Astrocyte of the spinal cord (primary cell): ENCODE data around the gene CPXM2.
"Not testable (repeated sequence)": the region's sequence is repeated elsewhere in the genome, so short reads cannot be mapped to it uniquely, and the experiment has no call there.

Source experiments
- DNase-seq: peaks from one replicate; pipeline ENCODE4 v3.0.0; 2011; ENCODE audit warnings: low read depth, low spot score
- H3K4me3 ChIP-seq: 2 replicates; pipeline ENCODE4 v1.5.1; 2011; ENCODE audit warnings: low read depth, mild to moderate bottlenecking, low read length, moderate library complexity
- CTCF ChIP-seq: IDR thresholded peaks from 2 replicates; pipeline ENCODE4 v1.5.1; 2012; ENCODE audit warnings: low read depth, mild to moderate bottlenecking, low read length, inconsistent platforms
- in situ Hi-C: cut with HindIII; loops from 2 replicates; pipeline ENCODE4 v1.10.0; 2017; ENCODE audit warnings: low sequenced_read_pairs

The CPXM2 gene

GRCh38 chr10:123742751-123743440, 148.7 kb downstream of the CPXM2 start:
- in situ Hi-C loops = no loop called here
- no peak for TF ChIP-seq CTCF
- no peak overlapping the region for H3K4me3 ChIP-seq
- DNase-seq = no peak

GRCh38 chr10:123741711-123742110, 149.9 kb downstream of the CPXM2 start:
- no peak for TF ChIP-seq CTCF
- DNase-seq = no peak
- H3K4me3 ChIP-seq = no peak overlapping the region
- in situ Hi-C loops = no loop called here

GRCh38 chr10:123741146-123741545, 150.5 kb downstream of the CPXM2 start:
- no peak for TF ChIP-seq CTCF

GRCh38 chr10:123736917-123737316, 154.7 kb downstream of the CPXM2 start:
- H3K4me3 ChIP-seq, DNase-seq, in situ Hi-C loops: not testable (repeated sequence)

More at GRCh38 chr10:123741146-123741545, 150.5 kb downstream of the CPXM2 start:
- H3K4me3 ChIP-seq = no peak overlapping the region
- in situ Hi-C loops = no loop called here
- DNase-seq = no peak

- in situ Hi-C loops = no loop called here
Observed at GRCh38 chr10:123729523-123729922, 162.1 kb downstream of the CPXM2 start.

GRCh38 chr10:123726836-123727235, 164.8 kb downstream of the CPXM2 start:
- no peak for DNase-seq
- TF ChIP-seq CTCF = no peak
- in situ Hi-C loops = no loop called here
- no peak overlapping the region for H3K4me3 ChIP-seq

More at GRCh38 chr10:123729523-123729922, 162.1 kb downstream of the CPXM2 start:
- H3K4me3 ChIP-seq = no peak overlapping the region
- DNase-seq = no peak
- no peak for TF ChIP-seq CTCF

GRCh38 chr10:123726381-123726780, 165.2 kb downstream of the CPXM2 start:
- DNase-seq = no peak
- H3K4me3 ChIP-seq = no peak overlapping the region
- in situ Hi-C loops = no loop called here
- TF ChIP-seq CTCF = no peak
